Spleen (tissue), 11 donors: ENCODE measurements around the gene SELENOO. TPM values are rescaled to one million over a fixed set of nuclear protein-coding genes. Genes with fewer than 3 reads are reported as not detected.

ENCODE experiments used
- DNase-seq: peaks from one replicate; pipeline ENCODE4 v3.0.0-alpha.2; 2020
- H3K27ac ChIP-seq, 8 donors: fragments of 200-600 bp; sonication (generic) in 7 of 8; 1 replicate in 4 of 8; 2 replicates in 4 of 8; pipeline versions ENCODE4 v1.5.0 to v1.8.0; 2016 to 2021; ENCODE audit warnings: inconsistent platforms in 4 of 8, mild to moderate bottlenecking in 4 of 8, moderate library complexity in 1 of 8
- H3K27me3 ChIP-seq, 7 donors: fragments of 200-600 bp; sonication (generic) in 6 of 7; replicated peaks in 1 of 7; 1 replicate in 4 of 7; 2 replicates in 3 of 7; pipeline versions ENCODE4 v1.5.0 to v1.8.0; 2016 to 2021; ENCODE audit warnings: inconsistent platforms in 3 of 7, mild to moderate bottlenecking in 1 of 7
- H3K36me3 ChIP-seq, 6 donors: fragments of 200-600 bp; sonication (generic) in 5 of 6; 1 replicate in 4 of 6; 2 replicates in 2 of 6; pipeline versions ENCODE4 v1.5.0 to v1.8.0; 2016 to 2021; ENCODE audit warnings: inconsistent platforms in 2 of 6
- H3K4me1 ChIP-seq, 6 donors: fragments of 200-600 bp; sonication (generic) in 5 of 6; 1 replicate in 3 of 6; 2 replicates in 3 of 6; pipeline versions ENCODE4 v1.5.0 to v1.8.0; 2016 to 2021; ENCODE audit warnings: inconsistent platforms in 3 of 6
- H3K4me3 ChIP-seq, 8 donors: fragments of 200-600 bp; sonication (generic) in 7 of 8; 1 replicate in 4 of 8; 2 replicates in 4 of 8; pipeline versions ENCODE4 v1.5.0 to v1.8.0; 2016 to 2021; ENCODE audit warnings: inconsistent platforms in 4 of 8, mild to moderate bottlenecking in 4 of 8, moderate library complexity in 2 of 8
- H3K9me3 ChIP-seq, 8 donors: fragments of 200-600 bp; sonication (generic) in 7 of 8; 1 replicate in 4 of 8; 2 replicates in 4 of 8; pipeline versions ENCODE4 v1.5.0 to v1.8.0; 2016 to 2021; ENCODE audit warnings: inconsistent platforms in 4 of 8
- CTCF ChIP-seq, 11 experiments: fragments of 200-600 bp in 7 of 11; fragments of 450-650 bp in 4 of 11; sonication (generic) in 4 of 11; IDR thresholded peaks in 8 of 11; conservative IDR thresholded peaks in 3 of 11; 1 replicate in 7 of 11; 2 replicates in 4 of 11; pipeline versions ENCODE4 v1.4.0 to v1.8.0; 2016 to 2021; ENCODE audit warnings: antibody characterized with exemption in 11 of 11, inconsistent platforms in 4 of 11, mild to moderate bottlenecking in 1 of 11
- POLR2A ChIP-seq, 3 donors: fragments of 450-650 bp; IDR thresholded peaks; one replicate each; pipeline ENCODE4 v1.5.1; 2017; ENCODE audit warnings: antibody characterized with exemption in 3 of 3, mild to moderate bottlenecking in 1 of 3
- POLR2AphosphoS5 ChIP-seq, 3 donors: sonication (generic); formaldehyde crosslinking; IDR thresholded peaks; one replicate each; pipeline ENCODE4 v1.5.1; 2017; ENCODE audit warnings: antibody characterized with exemption in 3 of 3
- WGBS, 5 donors: extraction: QIAGEN DNeasy Blood & Tissue Kit in 3 of 5; methylation state at CpG; one replicate each; pipeline versions ENCODE4 v1.1.5 to v1.1.7; 2013 to 2018; 5-methylcytosine and 5-hydroxymethylcytosine counted together
- intact Hi-C: fragments of 100-400 bp; cut with DNase I; formaldehyde crosslinking; loops from one replicate; pipeline ENCODE4 v1.15.0; 2023; ENCODE audit warnings: low total_unique reads
- polyA plus RNA-seq, 3 donors: library from polyadenylated mRNA; stranded (reverse); fragments of 200-250 nt; gene quantifications; one replicate each; pipeline ENCODE4 v1.2.1, GENCODE V29; 2013
- total RNA-seq, 7 donors: library from RNA; depleted of rRNA in 3 of 7; stranded (reverse); fragments of >200 nt in 3 of 7; fragmentation: NEBNext Ultra II Directional in 4 of 7; extraction: Animal tissue kit (Norgen Biotek cat#: 25700) in 4 of 7; gene quantifications; one replicate each; pipeline versions ENCODE4 v1.1.0 to v1.2.1, GENCODE V29; 2016 to 2021
- donor health status: healthy with polysubstance abuse.
- donor health status: DM: no; HTN: no; CAD: no; lungs with moderate emphysema.
- donor health status: DM: no; HTN: no; CAD: no.
- donor health status: Bipolar disorder and iron deficiency.
- donor health status: healthy.
- donor health status: DM: no; HTN: no; CAD: no.
- donor health status: DM: yes; HTN: yes; CAD: no.

Gene SELENOO
- total and polyA plus RNA-seq, 10 donors: 25.4 to 70.8 (median 29.5) TPM

- peaks cover 50 to 86% (median 79%) of the 10 kb centered on the region in 6 donors for H3K4me1 ChIP-seq
- DNase-seq: peak; percentile 88
- no peak for TF ChIP-seq CTCF (IDR thresholded peaks at IDR 0.05 in 8 of 11, conservative IDR thresholded peaks at IDR 0.05 in 3 of 11)
- TF ChIP-seq POLR2A (IDR thresholded peaks at IDR 0.05): no peak
- TF ChIP-seq POLR2AphosphoS5 (IDR thresholded peaks at IDR 0.05): peak in 1 of 3 donors; percentile 20
- peak overlapping the region; percentile 43 to 87 (median 56) for H3K4me3 ChIP-seq
- peak overlapping the region; percentile 39 to 99 (median 85) for H3K27ac ChIP-seq
- 29 to 48% (median 41%) methylated on average over 14 to 26 of the region's 26 CpGs for WGBS, 5 donors
- peaks cover 0 to 12% (median 0%) of the 10 kb centered on the region in 7 donors for H3K27me3 ChIP-seq
- no peaks in the 10 kb centered on the region for H3K9me3 ChIP-seq
- intact Hi-C loops: no loop called here
- no peaks in the 10 kb centered on the region for H3K36me3 ChIP-seq
Observed at GRCh38 chr22:50186761-50187523, 13.9 kb upstream of the SELENOO start.

DNA sequence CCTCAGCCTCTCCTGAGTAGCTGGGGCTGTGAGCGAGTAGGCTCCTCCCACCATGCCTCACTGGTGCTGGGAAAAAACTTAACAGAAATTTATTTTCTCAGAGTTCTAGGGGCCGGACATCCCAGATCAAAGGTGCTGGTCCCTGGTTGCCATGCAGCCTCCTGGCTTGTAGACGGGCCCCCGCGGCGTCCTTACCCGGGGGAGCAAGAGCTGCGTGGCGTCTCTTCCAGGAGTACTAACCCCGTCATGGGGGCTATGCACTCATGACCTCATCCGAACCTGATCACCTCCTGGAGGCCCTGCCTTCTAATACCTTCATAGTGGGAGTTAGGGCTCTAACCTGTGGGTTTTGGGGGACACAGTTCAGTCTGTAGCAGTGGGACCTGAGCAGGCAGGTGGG lies 12.5 kb upstream of the SELENOO start:
- DNase-seq: peak; percentile 83
- Histone ChIP-seq H3K4me1 (peaks cover 61 to 95% (median 92%) of the 10 kb centered on the region in 6 donors), H3K27ac (peak overlapping the region in 6 of 8 donors; percentile 89 to 99 (median 97)), H3K36me3 (peaks cover 0 to 6% (median 1%) of the 10 kb centered on the region in 6 donors), H3K27me3 (peaks cover 0 to 12% (median 0%) of the 10 kb centered on the region in 7 donors), H3K4me3 (peak overlapping the region in 1 of 8 donors; percentile 2), H3K9me3 (no peaks in the 10 kb centered on the region)
- intact Hi-C loops: no loop called here
- 83 to 97% (median 94%) methylated on average over 1 to 11 of the region's 11 CpGs for WGBS, 5 donors
- TF ChIP-seq CTCF (IDR thresholded peaks at IDR 0.05 in 8 of 11, conservative IDR thresholded peaks at IDR 0.05 in 3 of 11) (no peak), POLR2AphosphoS5 (IDR thresholded peaks at IDR 0.05) (no peak), POLR2A (IDR thresholded peaks at IDR 0.05) (no peak)

GRCh38 chr22:50189184-50189848 lies 11.5 kb upstream of the SELENOO start:
- TF ChIP-seq POLR2AphosphoS5 (IDR thresholded peaks at IDR 0.05) (peak in 2 of 3 donors; percentile 13 to 38), POLR2A (IDR thresholded peaks at IDR 0.05) (no peak), CTCF (IDR thresholded peaks at IDR 0.05 in 8 of 11, conservative IDR thresholded peaks at IDR 0.05 in 3 of 11) (no peak)
- Histone ChIP-seq H3K4me3 (peak overlapping the region in 2 of 8 donors; percentile 47 to 68), H3K4me1 (peaks cover 61 to 95% (median 92%) of the 10 kb centered on the region in 6 donors), H3K9me3 (no peaks in the 10 kb centered on the region), H3K27me3 (peaks cover 0 to 9% (median 0%) of the 10 kb centered on the region in 7 donors), H3K27ac (peak overlapping the region; percentile 85 to 99 (median 96)), H3K36me3 (peaks cover 0 to 15% (median 11%) of the 10 kb centered on the region in 6 donors)
- DNase-seq: peak; percentile 87
- intact Hi-C loops: no loop called here
- WGBS, 5 donors: 62 to 84% (median 66%) methylated on average over 12 to 20 of the region's 20 CpGs

DNA sequence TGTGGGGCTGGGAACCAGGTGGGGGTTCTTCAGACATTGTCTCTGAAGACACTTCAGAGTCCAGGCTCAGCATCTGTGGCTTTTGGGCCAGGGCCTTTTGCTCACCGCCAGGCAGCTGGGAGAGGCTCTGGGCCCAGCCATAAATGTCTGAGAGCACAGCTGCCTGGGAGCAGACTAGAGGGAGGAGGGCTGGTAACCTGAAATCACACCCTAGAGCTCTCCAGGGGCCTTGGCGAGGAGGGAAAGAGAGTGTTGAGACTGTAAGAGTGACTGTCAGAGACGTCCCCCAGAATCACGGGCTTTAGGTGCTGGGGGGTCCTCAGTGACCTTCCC lies 11.0 kb upstream of the SELENOO start:
- peak; percentile 85 for DNase-seq
- Histone ChIP-seq H3K27me3 (peaks cover 0 to 4% (median 0%) of the 10 kb centered on the region in 7 donors), H3K4me3 (peak overlapping the region; percentile 20 to 68 (median 42)), H3K27ac (peak overlapping the region; percentile 85 to 99 (median 96)), H3K4me1 (peaks cover 61 to 95% (median 92%) of the 10 kb centered on the region in 6 donors), H3K36me3 (peaks cover 0 to 20% (median 16%) of the 10 kb centered on the region in 6 donors), H3K9me3 (no peaks in the 10 kb centered on the region)
- intact Hi-C loops: no loop called here
- 0 to 21% (median 12%) methylated on average over 3 to 4 of the region's 4 CpGs for WGBS, 5 donors
- no peak for TF ChIP-seq POLR2A (IDR thresholded peaks at IDR 0.05)
- no peak for TF ChIP-seq POLR2AphosphoS5 (IDR thresholded peaks at IDR 0.05)
- no peak for TF ChIP-seq CTCF (IDR thresholded peaks at IDR 0.05 in 8 of 11, conservative IDR thresholded peaks at IDR 0.05 in 3 of 11)
